Endodermal cell (in vitro differentiated cells): ENCODE measurements around the gene CLDN34. TPM values are rescaled to one million over a fixed set of nuclear protein-coding genes. Genes with fewer than 3 reads are reported as not detected.

Experiments
- DNase-seq: peaks from one replicate; pipeline ENCODE4 v3.0.0-alpha.2; 2017
- H3K27ac ChIP-seq: 2 replicates; pipeline ENCODE4 v1.5.1; 2013; ENCODE audit warnings: mild to moderate bottlenecking, low read depth, low read length, moderate library complexity
- H3K27me3 ChIP-seq: 2 replicates; pipeline ENCODE4 v1.6.1; 2013; ENCODE audit warnings: mild to moderate bottlenecking, low read length, moderate library complexity; ENCODE audit not compliant: insufficient read depth, control insufficient read depth, poor library complexity, severe bottlenecking
- H3K36me3 ChIP-seq: 2 replicates; pipeline ENCODE4 v1.7.0; 2013; ENCODE audit warnings: mild to moderate bottlenecking, low read length, moderate library complexity; ENCODE audit not compliant: control insufficient read depth, insufficient read depth
- H3K4me1 ChIP-seq: one replicate; pipeline ENCODE4 v1.7.0; 2013; ENCODE audit warnings: low read length; ENCODE audit not compliant: control insufficient read depth, insufficient read depth
- H3K4me3 ChIP-seq: 2 replicates; pipeline ENCODE4 v1.5.1; 2013; ENCODE audit warnings: mild to moderate bottlenecking, low read length, moderate library complexity
- H3K9ac ChIP-seq: 2 replicates; pipeline ENCODE4 v1.6.1; 2013; ENCODE audit warnings: mild to moderate bottlenecking, low read length, moderate library complexity; ENCODE audit not compliant: poor library complexity, severe bottlenecking; ENCODE audit errors: extremely low read depth
- H3K9me3 ChIP-seq: 2 replicates; pipeline ENCODE4 v1.6.1; 2013; ENCODE audit warnings: mild to moderate bottlenecking, low read length, moderate library complexity; ENCODE audit not compliant: control insufficient read depth
- H3K27ac Mint-ChIP-seq: 2 replicates; pipeline ENCODE4 v1.8.0; 2020; ENCODE audit warnings: mixed read lengths
- H3K27me3 Mint-ChIP-seq: 2 replicates; pipeline ENCODE4 v1.8.0; 2021; ENCODE audit warnings: mild to moderate bottlenecking, mixed read lengths; ENCODE audit not compliant: insufficient read depth
- H3K36me3 Mint-ChIP-seq: 2 replicates; pipeline ENCODE4 v1.8.0; 2020; ENCODE audit warnings: low read depth, mixed read lengths
- H3K4me1 Mint-ChIP-seq: 2 replicates; pipeline ENCODE4 v1.8.0; 2020; ENCODE audit warnings: mixed read lengths
- H3K4me3 Mint-ChIP-seq: 2 replicates; pipeline ENCODE4 v1.8.0; 2020; ENCODE audit warnings: mild to moderate bottlenecking, moderate library complexity, mixed read lengths
- H3K9me3 Mint-ChIP-seq: 2 replicates; pipeline ENCODE4 v1.8.0; 2020; ENCODE audit warnings: mild to moderate bottlenecking, mixed read lengths
- WGBS, 2 experiments: methylation state at CpG; one replicate each; pipeline versions ENCODE4 v1.1.5 to v1.1.7; 2013; ENCODE audit warnings: missing lambda C conversion rate in 2 of 2, mixed read lengths in 1 of 2; ENCODE audit not compliant: insufficient coverage in 1 of 2, insufficient read length in 1 of 2; 5-methylcytosine and 5-hydroxymethylcytosine counted together
- total RNA-seq, 2 donors: library from RNA; stranded (reverse); fragmentation: NEBNext Ultra II Directional in 1 of 2; extraction: Animal tissue kit (Norgen Biotek cat#: 25700) in 1 of 2; gene quantifications; 2 replicates in 1 of 2; 3 replicates in 1 of 2; pipeline ENCODE4 v1.2.1, GENCODE V29; 2021
- TF ChIP-seq, protein P1 (sequence below): fragments of 200-600 bp; sonication (generic); conservative IDR thresholded peaks from 2 replicates; pipeline ENCODE4 v1.5.0; 2021; ENCODE audit warnings: antibody characterized with exemption, mild to moderate bottlenecking

Gene CLDN34
- total RNA-seq, 2 donors from 2014 or later = 0.35 TPM; not detected in 1

DNA sequence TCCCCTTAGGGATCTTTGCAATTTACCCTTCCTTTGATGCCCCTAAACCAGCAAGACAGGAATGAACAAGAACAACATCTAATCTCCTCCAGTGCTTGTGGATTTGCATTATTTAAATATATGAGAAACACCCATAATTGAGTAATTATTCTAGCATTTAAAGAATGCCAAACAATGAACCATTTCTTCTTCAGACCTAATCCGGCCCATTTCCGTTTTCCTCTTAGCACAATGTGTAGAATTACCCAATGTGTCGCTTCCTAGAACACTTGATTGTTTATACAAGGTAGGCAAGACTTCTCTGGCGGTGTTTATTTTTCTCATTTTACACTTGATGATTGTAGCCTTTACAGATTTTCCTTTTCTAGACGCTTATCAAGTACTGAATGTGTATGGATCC is 43.5 kb downstream of the CLDN34 start:
- Mint-ChIP-seq H3K4me1 (peaks cover 18% of the 10 kb centered on the region), H3K27ac (no peak overlapping the region), H3K36me3 (no peaks in the 10 kb centered on the region), H3K4me3 (no peak overlapping the region), H3K9me3 (peaks cover 64% of the 10 kb centered on the region), H3K27me3 (peaks cover 14% of the 10 kb centered on the region)
- no peak for DNase-seq
- Histone ChIP-seq H3K27ac (no peak overlapping the region), H3K4me3 (no peak overlapping the region), H3K9me3 (no peaks in the 10 kb centered on the region), H3K27me3 (no peaks in the 10 kb centered on the region), H3K4me1 (no peaks in the 10 kb centered on the region), H3K9ac (no peak overlapping the region), H3K36me3 (no peaks in the 10 kb centered on the region)
- 32 to 53% methylated on average over 2 to 4 of the region's 5 CpGs for WGBS, 2 experiments
- TF ChIP-seq, protein P1, sequence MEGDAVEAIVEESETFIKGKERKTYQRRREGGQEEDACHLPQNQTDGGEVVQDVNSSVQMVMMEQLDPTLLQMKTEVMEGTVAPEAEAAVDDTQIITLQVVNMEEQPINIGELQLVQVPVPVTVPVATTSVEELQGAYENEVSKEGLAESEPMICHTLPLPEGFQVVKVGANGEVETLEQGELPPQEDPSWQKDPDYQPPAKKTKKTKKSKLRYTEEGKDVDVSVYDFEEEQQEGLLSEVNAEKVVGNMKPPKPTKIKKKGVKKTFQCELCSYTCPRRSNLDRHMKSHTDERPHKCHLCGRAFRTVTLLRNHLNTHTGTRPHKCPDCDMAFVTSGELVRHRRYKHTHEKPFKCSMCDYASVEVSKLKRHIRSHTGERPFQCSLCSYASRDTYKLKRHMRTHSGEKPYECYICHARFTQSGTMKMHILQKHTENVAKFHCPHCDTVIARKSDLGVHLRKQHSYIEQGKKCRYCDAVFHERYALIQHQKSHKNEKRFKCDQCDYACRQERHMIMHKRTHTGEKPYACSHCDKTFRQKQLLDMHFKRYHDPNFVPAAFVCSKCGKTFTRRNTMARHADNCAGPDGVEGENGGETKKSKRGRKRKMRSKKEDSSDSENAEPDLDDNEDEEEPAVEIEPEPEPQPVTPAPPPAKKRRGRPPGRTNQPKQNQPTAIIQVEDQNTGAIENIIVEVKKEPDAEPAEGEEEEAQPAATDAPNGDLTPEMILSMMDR = no peak

DNA sequence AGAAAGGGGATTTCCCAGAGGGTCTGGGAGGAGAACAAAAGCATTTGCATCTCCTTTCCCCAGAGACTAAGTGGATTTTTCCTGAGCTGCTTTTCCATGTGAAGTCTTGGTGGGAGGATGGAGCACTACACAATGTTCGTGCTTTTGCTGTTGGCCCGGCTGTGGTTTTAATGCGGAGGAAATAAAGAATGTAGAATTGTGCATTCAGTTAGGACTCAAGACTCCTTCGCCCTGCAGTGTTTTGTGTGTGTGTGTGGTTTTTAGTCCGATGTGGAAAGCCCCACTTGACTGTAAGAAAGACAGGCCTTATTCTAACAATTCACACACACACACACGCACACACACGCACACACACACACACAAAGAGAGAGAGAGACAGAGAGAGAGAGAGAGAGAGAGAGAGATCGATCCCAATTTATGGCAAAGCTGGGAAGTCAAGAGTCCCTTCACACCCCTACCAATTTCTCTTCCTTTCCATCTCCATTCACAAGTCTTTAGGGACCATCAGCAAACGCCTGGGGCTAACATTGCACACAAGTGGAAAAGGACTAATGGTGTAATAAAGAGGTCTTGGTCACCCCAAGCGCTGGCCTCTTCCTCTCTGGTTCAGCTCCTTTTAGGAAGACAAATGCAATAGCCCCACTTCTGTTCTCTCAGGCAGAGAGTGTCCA is 44.2 kb downstream of the CLDN34 start:
- WGBS, 2 experiments = 19% methylated on average over 4 of the region's 10 CpGs; no CpG with 5 or more reads in 1 of the 2 experiments
- Histone ChIP-seq H3K36me3 (no peaks in the 10 kb centered on the region), H3K27ac (no peak overlapping the region), H3K9ac (no peak overlapping the region), H3K27me3 (no peaks in the 10 kb centered on the region), H3K4me1 (no peaks in the 10 kb centered on the region), H3K4me3 (no peak overlapping the region), H3K9me3 (no peaks in the 10 kb centered on the region)
- TF ChIP-seq, protein P1 = no peak
- H3K4me3 Mint-ChIP-seq = peak overlapping the region; percentile 18
- peaks cover 18% of the 10 kb centered on the region for H3K4me1 Mint-ChIP-seq
- peak; percentile 59 for DNase-seq
- H3K36me3 Mint-ChIP-seq = no peaks in the 10 kb centered on the region
- H3K9me3 Mint-ChIP-seq = peaks cover 59% of the 10 kb centered on the region
- H3K27me3 Mint-ChIP-seq = peaks cover 14% of the 10 kb centered on the region
- H3K27ac Mint-ChIP-seq = no peak overlapping the region

DNA sequence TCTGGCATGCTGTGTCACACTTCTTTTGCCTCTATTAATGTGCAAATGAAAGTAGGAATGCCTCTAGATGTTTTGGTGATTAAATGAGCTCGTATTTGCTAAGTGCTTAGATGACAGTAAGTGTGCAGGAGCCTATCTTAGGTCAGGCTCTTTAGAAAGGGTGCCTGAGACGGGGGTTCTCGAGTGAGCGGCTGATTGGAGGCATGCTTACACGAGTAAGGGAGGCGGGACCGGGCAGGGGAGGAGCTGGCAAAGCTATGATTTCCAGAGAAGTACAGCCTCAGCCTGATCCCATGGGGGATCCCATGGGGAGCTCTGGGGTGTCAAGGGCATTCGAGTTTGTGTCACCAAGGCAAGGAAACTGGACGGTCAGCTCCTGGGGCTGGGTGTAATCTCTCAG is 44.8 kb downstream of the CLDN34 start:
- Mint-ChIP-seq H3K4me1 (peaks cover 21% of the 10 kb centered on the region), H3K36me3 (no peaks in the 10 kb centered on the region), H3K27me3 (peaks cover 14% of the 10 kb centered on the region), H3K27ac (no peak overlapping the region), H3K9me3 (peaks cover 59% of the 10 kb centered on the region), H3K4me3 (no peak overlapping the region)
- 37% methylated on average over 9 of the region's 9 CpGs; no CpG with 5 or more reads in 1 of the 2 experiments for WGBS, 2 experiments
- H3K9ac ChIP-seq = no peak overlapping the region
- H3K4me3 ChIP-seq = no peak overlapping the region
- TF ChIP-seq, protein P1 = no peak
- no peaks in the 10 kb centered on the region for H3K9me3 ChIP-seq
- H3K4me1 ChIP-seq = no peaks in the 10 kb centered on the region
- DNase-seq = peak; percentile 67
- H3K36me3 ChIP-seq = no peaks in the 10 kb centered on the region
- H3K27ac ChIP-seq = no peak overlapping the region
- H3K27me3 ChIP-seq = no peaks in the 10 kb centered on the region
